ENCODE measurements around the gene C2orf72.

GRCh38 chr2:231036131-231036530, 1.2 kb upstream of the C2orf72 start:
- TF ChIP-seq CTCF (IDR thresholded peaks at IDR 0.05) (no peak), POLR2AphosphoS5 (IDR thresholded peaks at IDR 0.05) (no peak), POLR2A (IDR thresholded peaks at IDR 0.05; ENCODE audit: low read depth) (no peak), EP300 (IDR thresholded peaks at IDR 0.05) (no peak)

Measured in esophagus muscularis mucosa (tissue), 4 donors.